ENCODE data around the gene BTBD9. TPM values are rescaled to one million over a fixed set of nuclear protein-coding genes. Genes with fewer than 3 reads are reported as not detected.

Gene BTBD9
- total and polyA plus RNA-seq, 10 donors: 1.2 to 43.1 (median 27.8) TPM

DNA sequence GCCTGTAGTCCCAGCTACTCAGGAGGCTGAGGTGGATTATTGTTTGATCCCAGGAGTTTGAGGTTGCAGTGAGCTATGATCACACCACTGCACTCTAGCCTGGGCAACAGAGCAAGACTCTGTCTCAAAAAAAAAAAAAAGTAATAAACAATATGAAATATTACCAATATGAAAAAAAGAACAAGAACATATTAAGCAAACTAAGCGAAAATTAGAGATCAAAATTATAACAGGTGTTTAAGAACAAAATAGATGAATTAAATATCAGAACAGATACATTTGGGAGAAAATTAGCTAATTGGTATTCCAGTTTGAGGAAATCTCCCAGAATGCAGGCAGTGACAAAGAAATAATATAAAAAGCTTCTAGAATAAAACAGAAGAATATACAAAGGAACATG, 39.9 kb upstream of the BTBD9 start:
- TF ChIP-seq POLR2AphosphoS5 (IDR thresholded peaks at IDR 0.05): no peak
- TF ChIP-seq POLR2A (IDR thresholded peaks at IDR 0.05): no peak
- TF ChIP-seq, protein P1, sequence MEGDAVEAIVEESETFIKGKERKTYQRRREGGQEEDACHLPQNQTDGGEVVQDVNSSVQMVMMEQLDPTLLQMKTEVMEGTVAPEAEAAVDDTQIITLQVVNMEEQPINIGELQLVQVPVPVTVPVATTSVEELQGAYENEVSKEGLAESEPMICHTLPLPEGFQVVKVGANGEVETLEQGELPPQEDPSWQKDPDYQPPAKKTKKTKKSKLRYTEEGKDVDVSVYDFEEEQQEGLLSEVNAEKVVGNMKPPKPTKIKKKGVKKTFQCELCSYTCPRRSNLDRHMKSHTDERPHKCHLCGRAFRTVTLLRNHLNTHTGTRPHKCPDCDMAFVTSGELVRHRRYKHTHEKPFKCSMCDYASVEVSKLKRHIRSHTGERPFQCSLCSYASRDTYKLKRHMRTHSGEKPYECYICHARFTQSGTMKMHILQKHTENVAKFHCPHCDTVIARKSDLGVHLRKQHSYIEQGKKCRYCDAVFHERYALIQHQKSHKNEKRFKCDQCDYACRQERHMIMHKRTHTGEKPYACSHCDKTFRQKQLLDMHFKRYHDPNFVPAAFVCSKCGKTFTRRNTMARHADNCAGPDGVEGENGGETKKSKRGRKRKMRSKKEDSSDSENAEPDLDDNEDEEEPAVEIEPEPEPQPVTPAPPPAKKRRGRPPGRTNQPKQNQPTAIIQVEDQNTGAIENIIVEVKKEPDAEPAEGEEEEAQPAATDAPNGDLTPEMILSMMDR (IDR thresholded peaks at IDR 0.05 in 8 of 11, conservative IDR thresholded peaks at IDR 0.05 in 3 of 11): no peak
- Histone ChIP-seq H3K9me3 (no peaks in the 10 kb centered on the region), H3K4me3 (no peak overlapping the region), H3K36me3 (peaks cover 3 to 99% (median 35%) of the 10 kb centered on the region in 6 donors), H3K27me3 (replicated peaks in 1 of 7) (no peaks in the 10 kb centered on the region), H3K4me1 (peaks cover 0 to 46% (median 25%) of the 10 kb centered on the region in 6 donors), H3K27ac (peak overlapping the region in 2 of 8 donors; percentile 7 to 89)
- no peak for DNase-seq
- 96 to 100% (median 97%) methylated on average over 1 of the region's 1 CpG for WGBS, 5 donors
- intact Hi-C loops (cut with DNase I; ENCODE audit: low total_unique reads): no loop called here

DNA sequence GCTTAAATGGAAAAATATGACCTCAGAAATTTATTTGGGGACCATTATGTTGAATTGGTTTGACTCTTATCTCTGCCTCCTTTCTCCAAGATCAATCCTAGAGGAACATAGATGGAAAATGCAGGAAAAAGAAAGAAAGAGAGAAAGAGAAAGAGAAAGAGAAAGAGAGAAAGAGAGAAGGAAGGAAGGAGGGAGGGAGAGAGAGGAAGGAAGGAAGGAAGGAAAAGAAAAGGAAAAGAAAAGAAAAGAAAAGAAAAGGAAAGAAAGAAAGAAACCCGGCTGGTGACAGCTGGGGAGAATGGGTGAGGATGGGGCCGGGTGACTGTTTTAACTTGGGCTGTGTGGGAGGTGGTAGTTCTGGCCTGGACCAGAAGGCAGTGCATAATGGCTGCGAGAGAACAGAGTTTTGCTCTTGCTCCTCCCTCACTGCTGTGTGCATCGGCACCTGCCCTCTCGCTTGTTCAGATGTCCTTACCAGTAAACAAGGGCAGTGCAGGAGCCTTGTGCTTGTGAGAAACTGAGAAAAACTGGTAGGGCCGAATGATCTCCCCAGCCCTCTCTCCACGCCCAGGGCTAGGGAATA, 38.5 kb upstream of the BTBD9 start:
- Histone ChIP-seq H3K27me3 (replicated peaks in 1 of 7) (no peaks in the 10 kb centered on the region), H3K4me1 (peaks cover 0 to 60% (median 34%) of the 10 kb centered on the region in 6 donors), H3K4me3 (no peak overlapping the region), H3K36me3 (peaks cover 2 to 87% (median 28%) of the 10 kb centered on the region in 6 donors), H3K27ac (peak overlapping the region in 6 of 8 donors; percentile 24 to 89 (median 81)), H3K9me3 (peaks cover 0 to 5% (median 0%) of the 10 kb centered on the region in 8 donors)
- DNase-seq: no peak
- peak in 1 of 3 donors; percentile 30 for TF ChIP-seq POLR2AphosphoS5 (IDR thresholded peaks at IDR 0.05)
- TF ChIP-seq, protein P1 (IDR thresholded peaks at IDR 0.05 in 8 of 11, conservative IDR thresholded peaks at IDR 0.05 in 3 of 11): no peak
- 65 to 86% (median 77%) methylated on average over 7 of the region's 7 CpGs for WGBS, 5 donors
- intact Hi-C loops (cut with DNase I; ENCODE audit: low total_unique reads): no loop called here

DNA sequence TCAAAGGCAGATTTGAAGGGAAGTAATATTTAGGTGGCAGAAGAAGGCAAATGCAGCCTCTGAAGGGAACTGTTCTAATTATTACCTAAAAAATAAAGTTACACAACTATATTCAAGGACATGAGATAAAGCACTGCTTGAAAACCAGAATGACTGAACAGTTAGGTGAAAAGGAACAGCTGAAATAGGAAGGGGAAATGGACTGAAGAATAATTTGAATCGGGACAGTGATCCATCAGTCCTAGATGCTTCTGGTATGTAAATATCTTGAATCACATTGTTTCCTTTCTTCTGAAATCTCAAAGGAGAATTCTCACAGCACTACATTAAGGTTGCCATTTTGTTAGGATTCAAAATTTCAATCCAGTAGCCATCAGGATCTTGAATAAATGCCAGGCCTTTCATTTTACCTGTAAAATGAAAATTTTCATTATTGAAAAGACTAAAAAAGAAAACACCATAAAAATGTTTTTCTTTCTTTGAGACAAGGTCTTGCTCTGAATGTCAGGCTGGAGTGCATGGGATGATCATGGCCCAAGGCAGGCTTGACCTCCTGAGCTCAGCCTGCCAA, 37.3 kb upstream of the BTBD9 start:
- H3K9me3 ChIP-seq: peaks cover 0 to 5% (median 0%) of the 10 kb centered on the region in 8 donors
- intact Hi-C loops (cut with DNase I; ENCODE audit: low total_unique reads): no loop called here

More for the DNA sequence above, 37.3 kb upstream of the BTBD9 start:
- no peaks in the 10 kb centered on the region for H3K27me3 ChIP-seq (replicated peaks in 1 of 7)
- peak overlapping the region; percentile 24 to 89 (median 77) for H3K27ac ChIP-seq
- no peak for DNase-seq
- TF ChIP-seq, protein P1 (IDR thresholded peaks at IDR 0.05 in 8 of 11, conservative IDR thresholded peaks at IDR 0.05 in 3 of 11): no peak
- TF ChIP-seq POLR2AphosphoS5 (IDR thresholded peaks at IDR 0.05) (no peak), POLR2A (IDR thresholded peaks at IDR 0.05) (no peak)
- 35 to 60% (median 51%) methylated on average over 1 of the region's 1 CpG for WGBS, 5 donors
- peaks cover 1 to 72% (median 37%) of the 10 kb centered on the region in 6 donors for H3K4me1 ChIP-seq
- peaks cover 0 to 75% (median 18%) of the 10 kb centered on the region in 6 donors for H3K36me3 ChIP-seq
- H3K4me3 ChIP-seq: no peak overlapping the region
